ENCODE results near the gene IFT74. TPM values are rescaled to one million over a fixed set of nuclear protein-coding genes. Genes with fewer than 3 reads are reported as not detected.

IFT74 gene
- total RNA-seq, 1 experiment from 2014 or later: 16.2 TPM

DNA sequence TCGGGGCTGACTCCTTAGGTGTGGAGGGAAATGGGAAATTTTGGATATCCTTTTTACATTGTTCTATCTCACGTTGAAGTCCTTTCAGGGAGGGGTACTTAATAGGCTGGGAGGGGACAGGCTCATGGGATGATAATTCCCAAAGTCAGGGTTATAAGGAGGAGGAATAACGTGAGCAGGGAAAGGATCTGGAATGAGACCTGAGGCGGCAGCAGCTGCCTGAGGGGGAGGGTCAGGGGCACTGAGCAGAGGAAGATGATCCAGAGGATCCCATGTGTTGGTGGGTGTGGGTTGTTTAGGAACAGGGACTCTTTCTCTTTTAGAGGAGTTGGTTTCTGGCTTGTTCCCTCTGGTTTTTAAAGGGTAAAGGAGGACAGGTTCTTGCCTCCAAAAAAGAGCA lies 18.7 kb downstream of the IFT74 start:
- peaks cover 0 to 8% of the 10 kb centered on the region in 2 experiments; a peak in 3 of 5 replicates for H3K9me3 Mint-ChIP-seq
- Histone ChIP-seq H3K14ac (ENCODE audit: insufficient read depth, low read length) (no peak overlapping the region), H3K9me3 (ENCODE audit: control insufficient read depth, low read depth, low read length) (no peaks in the 10 kb centered on the region), H3K79me2 (ENCODE audit: insufficient read depth, low read length) (no peaks in the 10 kb centered on the region), H3K23me2 (ENCODE audit: insufficient read length, low read depth, low read length, poor library complexity, severe bottlenecking) (no peaks in the 10 kb centered on the region), H2BK20ac (ENCODE audit: low read depth, low read length, poor library complexity, severe bottlenecking) (no peak overlapping the region), H3K23ac (ENCODE audit: insufficient read length, low read depth, low read length) (no peak overlapping the region), H3K4ac (ENCODE audit: low read depth, low read length) (no peak overlapping the region), H3T11ph (ENCODE audit: low read length) (no peak overlapping the region), H3K27ac (ENCODE audit: insufficient read length, low read depth, low read length) (no peak overlapping the region), H3K4me2 (ENCODE audit: insufficient read depth, insufficient read length, low read length) (no peak overlapping the region), H4K8ac (replicated peaks; ENCODE audit: insufficient read length, low read depth, low read length) (no peak overlapping the region), H4K91ac (ENCODE audit: insufficient read length, low read depth, low read length) (no peak overlapping the region), H2AFZ (ENCODE audit: low read length) (no peak overlapping the region), H3K27me3 (ENCODE audit: insufficient read depth, low read length) (no peaks in the 10 kb centered on the region), H3K9ac (ENCODE audit: extremely low read depth, insufficient read length, low read length) (no peak overlapping the region), H3K4me1 (ENCODE audit: insufficient read depth, low read length) (peaks cover 3% of the 10 kb centered on the region; the same call in 1 of the 2 replicates), H2BK12ac (ENCODE audit: insufficient read length, low read depth, low read length) (no peak overlapping the region), H2BK5ac (ENCODE audit: insufficient read length, low read length) (no peak overlapping the region), H2BK120ac (ENCODE audit: low read depth, low read length, poor library complexity, severe bottlenecking) (no peak overlapping the region), H3K18ac (ENCODE audit: insufficient read length, low read depth, low read length) (no peak overlapping the region), H2BK15ac (ENCODE audit: low read depth, low read length) (no peak overlapping the region), H3K79me1 (ENCODE audit: insufficient read depth, low read depth, low read length, poor library complexity, severe bottlenecking) (no peaks in the 10 kb centered on the region), H2AK5ac (ENCODE audit: insufficient read length, low read length) (no peak overlapping the region), H4K20me1 (ENCODE audit: control insufficient read depth, insufficient read depth, insufficient read length) (no peaks in the 10 kb centered on the region), H4K5ac (ENCODE audit: insufficient read length, low read depth, low read length) (no peak overlapping the region), H3K56ac (ENCODE audit: insufficient read length, low read depth, low read length) (no peak overlapping the region)
- peaks cover 28 to 29% of the 10 kb centered on the region in 2 experiments for H3K4me1 Mint-ChIP-seq
- DNase-seq: peak; percentile 71
- H3K27me3 Mint-ChIP-seq (ENCODE audit: low read depth): no peaks in the 10 kb centered on the region
- H3K27ac Mint-ChIP-seq: peak overlapping the region; percentile 93 to 99 (median 94)
- H3K36me3 Mint-ChIP-seq (ENCODE audit: insufficient read depth in 1 of 3, low read depth in 3 of 3): peaks cover 0 to 24% (median 0%) of the 10 kb centered on the region in 3 experiments; a peak in 2 of 7 replicates
- no peak for TF ChIP-seq CTCF (conservative IDR thresholded peaks at IDR 0.05)
- no CpG with 5 or more reads among the region's 4 CpGs for WGBS (ENCODE audit: extremely low coverage, insufficient read length, low lambda C conversion rate)
- peak overlapping the region; percentile 33 to 67; a peak in 3 of 5 replicates for H3K4me3 Mint-ChIP-seq
